NOMO-1 treated with dmso at 0.1 percent for 144 hours (cell line): Measurements from ENCODE around the gene ARL8A.
A peak's percentile ranks its signal among the peaks of the same experiment; 100 is the strongest.
"Not testable (repeated sequence)": the region's sequence is repeated elsewhere in the genome, so short reads cannot be mapped to it uniquely, and the experiment has no call there.

Experiments
- DNase-seq: peaks from one replicate; lab custom pipeline; 2025; ENCODE audit not compliant: unreplicated experiment; lab: John Stamatoyannopoulos, UW

Gene ARL8A

DNA sequence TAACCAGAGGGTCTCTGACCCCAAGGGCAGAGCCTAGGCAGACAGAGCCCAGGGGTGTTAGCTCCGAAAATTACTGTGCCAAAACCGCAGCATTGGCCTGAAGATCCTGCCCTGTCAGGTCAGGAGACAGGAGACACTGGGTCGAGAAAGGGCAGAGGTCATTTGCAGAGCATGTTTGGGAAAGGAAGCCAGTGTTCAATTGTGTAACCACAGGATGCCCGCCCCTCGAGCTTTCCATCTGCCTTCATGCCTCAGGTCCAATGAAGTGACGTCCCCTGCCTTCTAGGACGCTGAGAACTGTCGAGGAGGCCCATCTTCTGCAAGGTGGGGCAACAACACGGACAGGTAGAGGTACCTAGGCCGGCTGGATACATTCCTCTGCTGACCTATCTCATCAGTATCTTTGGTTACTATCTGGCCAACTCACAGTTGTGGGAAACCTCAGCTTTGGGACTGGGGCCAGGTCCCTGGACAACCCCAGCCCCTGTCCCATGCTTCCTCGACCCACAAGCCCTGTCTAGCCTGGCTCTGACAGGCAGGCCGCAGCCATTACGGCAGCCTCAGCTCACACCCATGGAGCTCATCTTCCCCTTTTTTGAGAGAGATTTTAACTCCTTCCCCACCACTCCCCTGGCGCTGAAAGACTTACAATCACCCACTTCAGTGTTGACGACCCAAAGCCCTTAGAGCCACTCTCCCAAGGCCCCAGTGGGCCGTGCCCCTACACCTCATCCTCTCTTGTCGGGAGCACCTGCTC lies 1.3 kb downstream of the ARL8A start:
- DNase-seq = peak; percentile 71

DNA sequence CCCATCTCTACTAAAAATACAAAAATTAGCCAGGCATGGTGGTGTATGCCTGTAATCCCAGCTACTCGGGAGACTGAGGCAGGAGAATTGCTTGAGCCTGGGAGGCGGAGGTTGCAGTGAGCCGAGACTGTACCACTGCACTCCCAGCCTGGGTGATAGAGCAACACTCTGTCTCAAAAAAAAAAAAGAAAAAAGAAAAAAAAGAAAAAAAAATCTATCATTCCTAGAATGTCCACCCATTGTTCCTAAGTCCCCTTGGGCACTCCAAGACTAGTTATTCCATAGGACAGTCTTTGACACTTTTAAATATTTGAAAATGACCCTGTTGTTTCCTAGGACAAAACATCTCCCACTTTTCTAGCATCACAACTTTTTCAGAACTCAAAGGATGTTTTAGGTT lies 3.1 kb downstream of the ARL8A start:
- not testable (repeated sequence) for DNase-seq

DNA sequence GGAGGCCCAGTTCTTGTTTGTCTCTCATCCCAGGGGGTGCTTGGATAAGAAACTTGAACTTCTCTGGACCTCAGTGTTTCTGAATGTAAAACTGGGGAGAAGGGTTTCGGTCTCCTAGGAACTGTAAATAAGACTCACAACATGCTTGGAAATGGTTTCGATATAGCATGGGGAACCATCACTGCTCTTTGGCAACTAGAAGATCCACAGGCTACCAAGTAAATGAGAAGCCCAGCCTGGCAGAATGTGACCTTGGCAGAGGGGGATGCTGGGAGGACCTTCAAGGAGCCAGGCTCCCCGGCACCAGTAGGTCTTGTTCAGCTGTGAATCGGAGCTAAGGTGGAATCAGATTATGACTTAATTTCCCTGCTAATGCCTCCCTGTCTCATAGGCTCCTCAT lies 3.7 kb downstream of the ARL8A start:
- DNase-seq = no peak

DNA sequence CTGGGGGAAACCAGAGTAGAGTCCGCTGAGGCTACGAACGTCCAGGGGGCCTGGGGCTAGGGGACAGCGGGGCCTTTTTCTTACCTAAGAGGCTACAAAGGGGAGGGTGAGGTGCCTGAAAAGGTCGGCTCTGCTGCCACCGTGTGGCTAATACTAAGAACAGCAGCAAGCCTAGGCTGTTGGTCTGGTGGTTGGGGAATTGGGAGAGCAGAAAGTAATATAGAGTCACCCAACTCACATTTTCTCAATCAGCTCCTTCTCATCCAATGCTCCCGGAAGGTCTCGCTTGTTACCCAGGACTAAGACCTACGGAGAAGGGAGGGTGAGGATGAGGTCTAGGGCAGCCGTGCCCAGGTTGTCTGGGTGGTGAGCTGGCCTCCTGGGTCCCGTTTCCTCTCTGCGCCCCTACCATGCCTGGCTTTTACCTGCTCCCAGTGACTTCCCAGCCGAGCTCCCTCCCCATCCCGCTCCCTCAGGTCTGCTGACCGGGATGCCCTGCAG lies 9.3 kb downstream of the ARL8A start:
- peak; percentile 43 for DNase-seq

DNA sequence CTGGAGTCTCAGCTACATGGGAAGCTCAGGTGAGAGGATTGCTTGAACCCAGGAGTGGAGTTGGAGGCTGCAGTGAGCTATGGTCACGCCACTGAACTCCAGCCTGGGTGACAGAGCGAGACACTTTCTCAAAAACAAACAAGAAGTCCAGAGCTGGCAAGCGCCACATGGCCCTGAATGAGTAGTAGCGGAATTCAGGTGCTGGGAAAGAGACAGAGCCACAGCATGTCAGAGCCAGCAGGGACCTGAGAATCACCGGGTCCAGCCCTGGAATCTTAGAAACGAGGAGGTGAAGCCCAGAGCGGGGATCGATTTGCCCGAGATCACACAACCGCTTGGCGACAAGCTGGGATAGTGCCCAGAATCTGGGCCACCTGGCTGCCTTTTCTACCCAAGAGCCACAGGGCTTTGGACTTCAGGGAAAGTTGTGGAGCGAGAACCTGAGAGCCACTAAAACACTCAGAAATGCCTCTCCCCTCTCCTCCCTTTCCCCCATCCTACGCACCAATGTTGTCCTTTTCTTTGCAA lies 9.8 kb downstream of the ARL8A start:
- no peak for DNase-seq

DNA sequence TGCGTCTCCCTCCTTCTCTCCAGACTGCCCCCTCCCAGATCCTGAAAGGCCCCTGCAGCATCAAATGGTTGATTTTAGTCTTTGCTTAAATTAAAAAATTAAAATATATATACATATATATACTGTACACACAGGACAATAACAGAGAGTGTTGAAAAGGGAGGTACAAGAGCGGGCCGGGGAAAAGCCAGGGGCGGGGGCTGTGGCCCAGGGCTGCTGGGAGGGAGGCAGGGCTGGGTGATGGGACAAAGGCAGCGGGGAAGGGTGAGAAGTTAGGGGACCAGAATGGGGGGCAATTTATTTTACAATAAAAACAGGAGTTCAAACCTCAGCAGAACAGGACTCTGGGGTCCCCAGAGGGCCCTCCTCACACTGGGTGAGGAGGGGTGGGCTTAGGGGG lies 10.5 kb downstream of the ARL8A start:
- no peak for DNase-seq

DNA sequence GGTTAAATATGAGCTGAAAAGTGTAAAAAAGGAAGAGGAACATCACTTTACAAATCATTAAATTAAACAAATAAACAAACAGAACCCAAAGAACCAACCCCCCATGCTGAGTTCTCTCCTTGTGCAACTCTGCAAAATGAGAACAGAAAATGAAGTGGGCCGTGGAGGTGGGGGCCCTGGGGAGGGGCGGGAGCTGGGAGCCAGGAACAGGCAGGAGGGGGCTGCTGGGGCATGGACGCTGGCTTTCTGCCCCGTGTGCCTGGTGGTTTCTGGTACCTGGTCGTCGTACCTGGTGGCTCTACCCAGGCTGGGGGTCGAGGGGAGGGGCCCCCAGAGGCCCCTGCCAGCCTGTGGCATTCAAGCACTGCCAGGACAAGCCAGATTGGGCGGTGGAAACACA lies 11.0 kb downstream of the ARL8A start:
- no peak for DNase-seq

DNA sequence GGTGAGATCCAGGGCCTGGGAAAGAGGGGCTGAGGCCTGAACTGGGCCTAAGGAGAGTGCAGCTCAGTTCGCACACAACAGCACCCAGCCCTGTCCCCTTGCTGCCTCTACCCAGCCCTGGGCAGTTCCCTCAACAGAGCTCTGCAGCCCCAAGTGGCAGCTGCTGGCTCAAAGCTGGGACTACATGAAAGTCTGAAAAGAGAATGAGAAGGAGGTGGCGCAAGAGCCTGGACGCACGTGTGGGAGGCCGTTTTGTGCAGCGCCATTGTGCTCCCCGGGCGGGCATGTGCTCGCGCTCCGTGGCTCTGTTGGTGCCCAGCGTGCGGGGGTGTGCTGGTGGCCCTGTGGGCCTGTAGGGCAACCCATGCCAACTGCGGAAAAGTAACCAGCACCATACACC lies 11.5 kb downstream of the ARL8A start:
- no peak for DNase-seq

DNA sequence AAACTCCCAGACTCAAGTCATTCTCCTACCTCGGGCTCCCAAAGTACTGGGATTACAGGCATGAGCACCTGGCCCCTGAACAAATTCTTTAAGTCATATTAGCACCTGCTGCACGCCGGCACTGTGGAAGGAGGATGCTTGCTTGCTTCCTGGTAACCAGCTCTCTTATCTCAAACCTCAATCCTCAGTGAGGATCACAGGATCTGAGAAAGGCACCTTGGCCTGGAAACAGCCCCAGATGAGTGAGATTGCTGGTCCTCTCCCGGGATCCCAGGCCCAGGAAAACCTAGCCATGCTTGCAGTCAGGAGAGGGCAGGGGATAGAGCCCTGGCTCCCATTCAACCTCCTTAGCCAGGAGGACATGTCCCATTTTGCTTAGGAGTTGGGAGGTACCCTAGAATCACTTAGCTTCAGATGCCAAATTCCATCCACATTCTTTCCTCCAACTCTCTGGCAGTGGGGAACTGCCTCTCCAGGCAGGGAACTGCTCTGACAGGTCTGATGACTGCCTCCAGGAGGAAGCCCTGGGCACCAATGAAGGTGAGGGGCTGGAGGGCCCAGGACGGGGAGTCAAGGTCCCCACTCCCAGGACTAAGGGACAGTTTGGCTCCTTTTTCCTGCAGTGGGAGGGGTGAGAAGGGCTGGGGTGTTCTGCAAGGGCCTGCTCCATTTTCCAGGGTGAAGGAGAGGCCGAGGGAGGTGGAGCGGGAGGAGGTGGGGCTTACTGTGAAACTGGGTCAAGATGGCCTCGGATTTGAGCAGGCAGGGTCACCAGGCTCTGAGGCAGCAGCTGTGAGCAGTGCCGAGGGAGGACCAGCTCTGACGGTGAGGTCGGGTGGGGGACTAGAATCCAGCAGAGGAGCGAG lies 12.3 kb downstream of the ARL8A start:
- no peak for DNase-seq

DNA sequence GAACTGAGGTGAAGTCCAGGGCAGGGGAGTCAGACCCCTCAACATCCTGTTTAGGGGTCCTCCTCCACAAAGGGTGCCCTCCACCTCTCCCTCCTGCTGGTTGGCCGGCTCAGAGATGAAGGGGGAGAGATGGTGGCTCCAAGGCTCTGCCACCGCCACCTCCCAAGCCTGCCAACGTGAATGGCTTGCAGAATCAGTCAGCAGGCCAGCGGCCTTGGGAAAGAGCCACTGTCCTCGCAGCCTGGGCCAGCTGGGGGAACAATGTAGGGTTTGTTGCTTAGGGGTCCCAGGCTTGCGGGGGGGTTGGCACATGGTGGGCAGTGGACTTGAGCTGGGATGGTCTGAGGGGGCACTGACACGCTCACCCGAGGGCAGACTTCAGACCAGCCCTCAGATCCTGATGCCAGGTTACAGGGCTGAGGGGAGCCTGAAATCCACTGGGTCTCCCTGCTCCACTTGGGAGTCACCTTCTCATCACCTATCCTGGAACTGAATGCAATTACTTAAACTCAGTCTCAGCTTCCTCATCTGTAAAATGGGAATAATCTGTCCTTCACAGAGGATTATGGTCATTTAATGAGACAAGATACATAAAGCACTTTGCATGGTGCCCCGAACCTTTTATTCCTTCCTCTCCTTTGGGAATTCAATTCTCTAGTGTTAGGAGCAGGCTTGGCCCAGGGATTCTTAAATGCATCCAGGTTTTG lies 13.6 kb downstream of the ARL8A start:
- no peak for DNase-seq

DNA sequence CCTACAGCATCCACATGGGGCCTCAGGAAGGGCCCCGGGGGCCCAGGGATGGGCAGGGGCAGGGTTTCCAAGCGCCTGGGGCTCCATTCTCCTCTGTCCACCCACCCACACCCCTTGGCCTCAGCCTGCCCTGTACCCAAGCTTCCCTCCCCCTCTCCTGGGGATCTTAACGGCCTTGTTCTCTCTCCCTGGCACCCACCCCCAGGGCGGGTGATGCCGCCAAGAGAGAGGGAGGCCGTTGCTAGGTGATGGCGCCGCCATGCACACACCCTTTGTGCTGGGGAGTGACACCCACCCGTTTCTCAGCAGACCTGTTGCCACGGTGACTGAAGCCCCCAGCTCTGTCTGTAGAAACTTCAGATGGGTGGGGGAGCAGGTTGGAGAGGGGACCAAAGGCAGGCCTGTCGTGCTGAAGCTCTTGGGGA lies 14.2 kb downstream of the ARL8A start:
- no peak for DNase-seq

DNA sequence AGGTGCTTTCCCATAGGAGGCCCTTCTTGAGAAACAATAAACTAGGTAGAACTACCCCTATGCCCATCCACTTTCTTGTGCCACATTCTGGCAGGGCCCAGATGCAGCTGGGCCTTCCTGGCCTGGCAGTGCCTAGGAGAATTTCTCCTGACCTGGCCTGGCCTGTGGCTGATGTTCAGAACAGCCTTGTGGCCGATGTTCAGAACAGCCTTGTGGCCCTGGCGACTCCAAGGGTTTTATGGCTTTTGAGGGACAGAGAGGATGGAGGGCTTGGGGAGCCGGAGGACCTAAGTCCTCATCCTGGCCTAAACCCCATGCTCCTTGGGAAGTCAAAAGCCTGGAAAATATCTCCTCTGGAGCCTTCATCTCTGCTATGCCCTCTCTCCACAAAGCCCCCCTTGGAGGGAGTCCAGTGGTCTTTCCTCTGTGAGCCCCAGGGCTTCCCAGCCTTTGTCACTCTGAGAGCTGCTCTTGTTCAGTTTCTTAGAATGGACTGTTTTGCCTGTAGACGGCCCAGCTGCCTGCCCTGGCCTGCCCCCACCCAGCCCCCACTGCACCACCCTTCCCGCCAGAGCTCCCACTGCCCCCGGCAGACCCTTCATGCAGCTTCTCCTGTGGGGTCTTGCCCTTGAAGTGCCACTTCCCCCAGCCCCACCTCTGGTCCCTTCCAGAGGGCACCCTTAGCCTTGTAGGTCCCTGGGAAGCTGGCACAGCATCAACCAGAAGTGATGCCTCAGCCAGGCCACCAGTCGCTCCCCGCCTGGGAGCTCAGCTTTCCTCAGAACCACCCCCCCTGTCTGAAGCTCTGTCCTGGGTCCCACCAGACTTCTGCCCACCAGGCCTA lies 14.9 kb downstream of the ARL8A start:
- no peak for DNase-seq

DNA sequence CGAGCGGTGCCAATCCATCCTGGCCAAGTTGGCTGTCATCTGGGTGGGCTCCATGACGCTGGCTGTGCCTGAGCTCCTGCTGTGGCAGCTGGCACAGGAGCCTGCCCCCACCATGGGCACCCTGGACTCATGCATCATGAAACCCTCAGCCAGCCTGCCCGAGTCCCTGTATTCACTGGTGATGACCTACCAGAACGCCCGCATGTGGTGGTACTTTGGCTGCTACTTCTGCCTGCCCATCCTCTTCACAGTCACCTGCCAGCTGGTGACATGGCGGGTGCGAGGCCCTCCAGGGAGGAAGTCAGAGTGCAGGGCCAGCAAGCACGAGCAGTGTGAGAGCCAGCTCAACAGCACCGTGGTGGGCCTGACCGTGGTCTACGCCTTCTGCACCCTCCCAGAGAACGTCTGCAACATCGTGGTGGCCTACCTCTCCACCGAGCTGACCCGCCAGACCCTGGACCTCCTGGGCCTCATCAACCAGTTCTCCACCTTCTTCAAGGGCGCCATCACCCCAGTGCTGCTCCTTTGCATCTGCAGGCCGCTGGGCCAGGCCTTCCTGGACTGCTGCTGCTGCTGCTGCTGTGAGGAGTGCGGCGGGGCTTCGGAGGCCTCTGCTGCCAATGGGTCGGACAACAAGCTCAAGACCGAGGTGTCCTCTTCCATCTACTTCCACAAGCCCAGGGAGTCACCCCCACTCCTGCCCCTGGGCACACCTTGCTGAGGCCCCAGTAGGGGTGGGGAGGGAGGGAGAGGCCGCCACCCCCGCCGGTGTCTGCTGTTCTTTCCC lies 16.5 kb downstream of the ARL8A start:
- no peak for DNase-seq

DNA sequence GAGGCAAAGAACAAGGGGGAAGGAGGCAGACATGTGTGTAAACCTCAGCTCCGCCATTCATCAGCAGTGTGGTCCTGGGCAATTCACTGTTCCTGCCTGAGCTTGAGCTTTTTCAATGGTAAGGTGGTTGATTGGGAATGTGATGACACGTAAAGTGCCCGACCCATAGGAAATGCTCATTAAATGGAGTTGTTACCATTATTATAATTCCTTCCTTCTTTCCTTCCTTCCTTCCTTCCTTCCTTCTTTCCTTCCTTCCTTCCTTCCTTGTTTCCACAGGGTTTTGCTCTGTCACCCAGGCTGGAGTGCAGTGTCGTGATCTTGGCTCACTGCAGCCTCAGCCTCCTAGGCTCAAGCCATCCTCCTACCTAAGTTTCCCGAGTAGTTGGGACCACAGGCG lies 17.5 kb downstream of the ARL8A start:
- no peak for DNase-seq

DNA sequence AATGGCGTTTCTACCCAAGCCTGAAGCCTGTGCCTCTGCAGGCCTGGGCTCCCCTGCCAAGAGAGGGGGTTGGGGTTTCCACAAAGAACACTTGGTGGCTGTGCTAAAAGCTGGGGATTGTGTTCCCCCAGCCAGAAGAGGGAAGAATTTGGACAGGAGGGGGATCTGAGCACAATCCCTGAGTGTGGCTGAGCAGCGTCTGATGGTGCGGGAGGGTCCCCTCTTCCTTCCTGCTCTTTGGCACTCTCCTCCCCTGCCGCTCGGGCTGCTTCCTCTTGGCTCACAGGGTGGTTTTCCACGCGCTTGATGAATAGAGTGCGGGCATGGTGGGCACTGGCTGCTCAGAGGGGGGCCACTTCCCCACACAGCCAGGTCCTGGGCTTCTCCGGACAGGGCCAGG lies 18.1 kb downstream of the ARL8A start:
- DNase-seq = no peak

DNA sequence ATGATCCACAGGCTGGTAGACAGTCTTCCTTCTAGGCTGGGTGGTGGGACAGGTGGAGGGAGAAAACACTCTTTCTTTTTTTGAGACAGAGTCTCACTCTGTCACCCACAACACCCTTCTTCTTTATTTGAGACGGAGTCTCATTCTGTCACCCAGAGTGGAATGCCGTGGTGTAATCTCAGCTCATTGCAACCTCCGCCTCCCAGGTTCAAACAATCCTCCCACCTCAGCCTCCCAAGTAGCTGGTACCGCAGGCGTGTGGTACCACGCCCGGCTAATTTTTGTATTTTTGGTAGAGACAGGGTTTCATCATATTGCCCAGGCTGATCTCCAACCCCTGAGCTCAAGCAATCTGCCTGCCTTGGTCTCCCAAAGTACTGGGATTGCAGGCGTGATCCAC lies 18.9 kb downstream of the ARL8A start:
- DNase-seq = no peak

DNA sequence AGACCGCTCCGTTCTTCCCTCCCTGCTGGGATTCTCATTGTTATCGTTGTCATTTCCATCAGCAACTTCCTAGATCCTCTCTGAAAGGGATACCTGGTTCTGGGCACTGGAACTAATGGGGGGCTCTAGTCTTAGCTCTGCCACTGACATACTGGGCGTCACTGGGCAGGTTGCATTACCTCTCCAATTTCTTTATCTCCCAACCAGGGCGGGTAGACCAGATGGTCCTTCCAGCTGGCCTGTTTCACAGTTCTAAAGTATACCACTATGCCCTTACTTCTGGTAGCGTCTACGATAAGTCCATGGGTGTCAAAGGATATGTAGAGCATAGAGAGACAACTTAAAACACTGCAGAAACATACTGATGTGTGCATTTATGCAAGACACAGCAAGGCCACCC lies 20.4 kb downstream of the ARL8A start:
- no peak for DNase-seq

DNA sequence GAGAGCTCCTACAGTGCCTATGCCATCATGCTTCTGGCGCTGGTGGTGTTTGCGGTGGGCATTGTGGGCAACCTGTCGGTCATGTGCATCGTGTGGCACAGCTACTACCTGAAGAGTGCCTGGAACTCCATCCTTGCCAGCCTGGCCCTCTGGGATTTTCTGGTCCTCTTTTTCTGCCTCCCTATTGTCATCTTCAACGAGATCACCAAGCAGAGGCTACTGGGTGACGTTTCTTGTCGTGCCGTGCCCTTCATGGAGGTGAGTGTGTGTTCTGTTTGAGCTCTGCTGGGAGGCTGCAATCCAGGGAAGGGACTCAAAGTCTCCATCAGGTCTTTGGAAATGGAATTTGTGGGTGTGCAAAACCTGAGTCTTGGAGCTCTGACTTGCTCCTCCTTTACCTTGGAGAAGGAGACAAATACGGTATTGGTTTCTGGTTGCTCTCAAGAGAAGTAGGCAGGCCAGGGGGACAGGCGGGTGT lies 21.2 kb downstream of the ARL8A start:
- no peak for DNase-seq

DNA sequence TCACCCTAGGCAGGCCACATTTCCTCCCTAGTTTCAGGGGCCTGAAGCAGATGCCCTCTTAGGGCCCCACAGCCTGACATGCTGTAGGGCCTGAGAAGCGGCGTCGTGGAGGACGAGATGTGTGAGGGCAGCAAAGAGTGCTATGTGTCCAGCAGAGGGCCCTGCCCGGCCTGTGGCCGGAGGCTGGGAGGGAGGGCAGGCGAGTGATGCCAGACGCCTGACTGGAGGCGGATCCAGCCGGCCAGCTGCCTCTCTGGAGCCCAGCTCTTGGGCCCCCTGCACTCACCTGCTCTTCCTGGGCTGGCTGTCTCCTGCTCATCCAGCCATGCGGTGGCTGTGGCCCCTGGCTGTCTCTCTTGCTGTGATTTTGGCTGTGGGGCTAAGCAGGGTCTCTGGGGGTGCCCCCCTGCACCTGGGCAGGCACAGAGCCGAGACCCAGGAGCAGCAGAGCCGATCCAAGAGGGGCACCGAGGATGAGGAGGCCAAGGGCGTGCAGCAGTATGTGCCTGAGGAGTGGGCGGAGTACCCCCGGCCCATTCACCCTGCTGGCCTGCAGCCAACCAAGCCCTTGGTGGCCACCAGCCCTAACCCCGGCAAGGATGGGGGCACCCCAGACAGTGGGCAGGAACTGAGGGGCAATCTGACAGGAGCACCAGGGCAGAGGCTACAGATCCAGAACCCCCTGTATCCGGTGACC lies 21.8 kb downstream of the ARL8A start, which contains the start of gene GPR37L1:
Gene GPR37L1, plus strand, starts transcription at position 279 of the 697 bp plus-strand sequence. Its CDS starts 47 bp downstream, at position 326.
- no peak for DNase-seq
